Natural killer cell (primary cell): ENCODE data around the gene TMPRSS3. TPM values are rescaled to one million over a fixed set of nuclear protein-coding genes. Genes with fewer than 3 reads are reported as not detected.

ENCODE experiments used
- ATAC-seq, 3 donors: fragments of 150-1000 bp in 2 of 3; fragments of 200-7000 bp in 1 of 3; cut with Tn5 transposase; 1 replicate in 1 of 3; 2 replicates in 2 of 3; pipeline ENCODE4 v1.10.0; 2021; ENCODE audit warnings: mild to moderate bottlenecking in 2 of 3, moderate library complexity in 2 of 3
- DNase-seq, 2 donors: peaks; one replicate each; pipeline versions ENCODE4 v3.0.0 to v3.0.0-alpha.2; 2013 to 2021; ENCODE audit warnings: mixed read lengths in 1 of 2
- H3K27ac ChIP-seq: one replicate; pipeline ENCODE4 v1.5.1; 2013; ENCODE audit warnings: mild to moderate bottlenecking, low read length
- H3K27me3 ChIP-seq: one replicate; pipeline ENCODE4 v1.6.1; 2013; ENCODE audit warnings: low read length; ENCODE audit not compliant: control insufficient read depth, insufficient read depth
- H3K36me3 ChIP-seq: one replicate; pipeline ENCODE4 v1.6.1; 2013; ENCODE audit warnings: low read length; ENCODE audit not compliant: control insufficient read depth, insufficient read depth
- H3K4me1 ChIP-seq: one replicate; pipeline ENCODE4 v1.6.1; 2013; ENCODE audit warnings: low read length; ENCODE audit not compliant: control insufficient read depth, insufficient read depth
- H3K4me3 ChIP-seq: one replicate; pipeline ENCODE4 v1.5.1; 2013; ENCODE audit warnings: low read length
- H3K9me3 ChIP-seq: one replicate; pipeline ENCODE4 v1.6.1; 2013; ENCODE audit warnings: low read length; ENCODE audit not compliant: control insufficient read depth, insufficient read depth
- H3K27ac Mint-ChIP-seq, 2 donors: one replicate each; pipeline ENCODE4 v1.8.0; 2022; ENCODE audit warnings: mild to moderate bottlenecking in 2 of 2, mixed read lengths in 2 of 2, moderate library complexity in 1 of 2
- H3K27me3 Mint-ChIP-seq, 2 donors: one replicate each; pipeline ENCODE4 v1.8.0; 2022; ENCODE audit warnings: low read depth in 2 of 2, mixed read lengths in 2 of 2
- H3K36me3 Mint-ChIP-seq: one replicate; pipeline ENCODE4 v1.8.0; 2022; ENCODE audit warnings: mixed read lengths
- H3K4me1 Mint-ChIP-seq, 2 donors: one replicate each; pipeline ENCODE4 v1.8.0; 2022; ENCODE audit warnings: mixed read lengths in 2 of 2
- H3K4me3 Mint-ChIP-seq: one replicate; pipeline ENCODE4 v1.8.0; 2022; ENCODE audit warnings: mild to moderate bottlenecking, moderate library complexity, mixed read lengths
- H3K9me3 Mint-ChIP-seq, 2 donors: one replicate each; pipeline ENCODE4 v1.8.0; 2022; ENCODE audit warnings: mixed read lengths in 2 of 2
- CTCF ChIP-seq: fragments of 200-600 bp; IDR thresholded peaks from one replicate; pipeline ENCODE4 v1.8.0; 2022; ENCODE audit warnings: antibody characterized with exemption
- WGBS: methylation state at CpG from one replicate; pipeline ENCODE4 v1.1.7; 2013; ENCODE audit warnings: missing lambda C conversion rate; ENCODE audit not compliant: insufficient coverage; 5-methylcytosine and 5-hydroxymethylcytosine counted together
- intact Hi-C: fragments of 100-400 bp; cut with micrococcal nuclease; formaldehyde crosslinking; loops from one replicate; pipeline ENCODE4 v1.14.2; 2022
- total RNA-seq, 4 donors: library from RNA; stranded (reverse); fragments of 120-200 nt in 1 of 4; gene quantifications; one replicate each; pipeline versions ENCODE4 v1.2.3 to v1.2.4, GENCODE V29; 2013 to 2022

Gene TMPRSS3
- total RNA-seq, 3 donors from 2014 or later (not counting 1 experiment from before 2014, with no cell fraction given) = 0.25 TPM; not detected in 2

DNA sequence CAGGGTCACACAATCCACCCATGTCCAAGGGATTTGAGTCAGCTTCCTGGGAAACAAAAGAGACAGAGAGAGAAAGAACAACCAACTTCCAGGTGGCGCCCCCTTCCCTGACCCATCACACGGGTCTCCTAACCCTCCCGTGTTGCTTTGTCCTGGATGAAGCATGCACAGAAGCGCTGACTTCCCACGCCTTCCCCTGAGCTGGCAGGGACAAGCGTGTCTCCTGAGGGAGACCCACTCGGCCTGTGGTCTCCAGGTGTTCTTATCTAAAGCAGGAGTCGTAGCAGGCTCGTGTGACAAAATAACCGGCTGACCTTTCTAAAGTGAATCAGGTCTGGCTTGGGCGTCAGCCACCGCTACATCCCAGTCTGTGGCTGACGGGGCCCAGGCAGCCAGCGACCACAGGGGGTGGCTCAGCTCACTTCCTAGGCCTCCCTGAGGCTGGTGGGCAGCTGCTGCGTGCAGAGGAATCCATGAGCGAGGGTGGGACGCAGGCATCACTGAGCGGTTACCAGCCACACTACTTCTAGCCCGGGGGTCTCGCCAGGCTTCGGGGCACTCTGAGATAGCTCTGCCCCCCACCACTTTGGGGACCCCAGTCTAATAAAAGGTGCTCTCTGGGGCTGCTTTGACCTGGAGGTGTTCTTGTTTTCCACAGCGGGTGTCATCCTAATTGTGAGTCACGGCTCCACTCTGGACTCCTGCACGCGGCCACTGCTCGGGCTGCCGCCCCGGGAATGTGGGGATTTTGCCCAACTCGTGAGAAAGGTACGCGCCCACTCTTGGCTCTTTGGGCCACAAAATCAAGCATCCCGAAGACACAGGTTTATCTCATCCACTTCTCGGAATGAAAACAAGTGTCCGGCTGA, 48.3 kb upstream of the TMPRSS3 start:
- H3K4me3 Mint-ChIP-seq = no peak overlapping the region
- H3K36me3 Mint-ChIP-seq = no peaks in the 10 kb centered on the region
- no peak overlapping the region for H3K4me3 ChIP-seq
- TF ChIP-seq CTCF = no peak
- H3K27me3 Mint-ChIP-seq = peaks cover 70 to 80% of the 10 kb centered on the region in 2 donors
- no peak for ATAC-seq
- H3K27ac ChIP-seq = no peak overlapping the region
- H3K4me1 ChIP-seq = peaks cover 11% of the 10 kb centered on the region
- intact Hi-C loops = no loop called here
- 85% methylated on average over 34 of the region's 34 CpGs for WGBS
- H3K27me3 ChIP-seq = peaks cover 5% of the 10 kb centered on the region
- no peaks in the 10 kb centered on the region for H3K9me3 ChIP-seq
- H3K4me1 Mint-ChIP-seq = peaks cover 4 to 15% of the 10 kb centered on the region in 2 donors
- no peak for DNase-seq
- H3K27ac Mint-ChIP-seq = no peak overlapping the region
- no peaks in the 10 kb centered on the region for H3K36me3 ChIP-seq
- no peaks in the 10 kb centered on the region for H3K9me3 Mint-ChIP-seq

DNA sequence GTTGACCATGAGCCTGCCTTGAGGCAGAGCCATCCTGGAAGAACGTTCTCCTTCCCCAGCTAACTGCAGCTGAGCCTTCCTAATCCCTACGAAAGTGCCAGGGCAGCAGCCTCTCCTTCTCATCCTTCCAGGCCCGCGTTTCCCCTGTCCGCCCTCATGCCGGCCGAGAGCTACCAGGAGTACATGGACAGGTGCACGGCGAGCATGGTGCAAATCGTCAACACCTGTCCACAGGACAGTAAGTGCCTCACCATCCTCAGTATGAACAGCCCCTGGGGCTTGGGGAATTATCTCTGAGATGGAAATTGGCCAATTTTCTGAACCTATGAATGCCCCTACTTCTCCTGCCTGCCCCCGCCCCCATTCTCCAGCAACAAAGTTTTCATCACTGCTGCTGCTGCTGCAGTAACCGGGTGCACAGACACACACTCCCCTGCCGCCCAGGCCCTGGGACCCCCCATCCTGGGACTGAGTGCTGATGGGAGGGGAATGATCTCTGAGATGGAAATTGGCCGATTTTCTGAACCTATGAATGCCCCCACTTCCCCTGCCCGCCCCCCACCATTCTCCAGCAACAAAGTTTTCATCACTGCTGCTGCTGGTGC, 47.4 kb upstream of the TMPRSS3 start:
- TF ChIP-seq CTCF = no peak
- ATAC-seq = no peak
- Histone ChIP-seq H3K27me3 (peaks cover 9% of the 10 kb centered on the region), H3K4me3 (no peak overlapping the region), H3K9me3 (no peaks in the 10 kb centered on the region), H3K4me1 (peaks cover 14% of the 10 kb centered on the region), H3K27ac (no peak overlapping the region), H3K36me3 (no peaks in the 10 kb centered on the region)
- Mint-ChIP-seq H3K36me3 (no peaks in the 10 kb centered on the region), H3K9me3 (no peaks in the 10 kb centered on the region), H3K27ac (no peak overlapping the region), H3K27me3 (peaks cover 68 to 80% of the 10 kb centered on the region in 2 donors), H3K4me3 (no peak overlapping the region), H3K4me1 (peaks cover 7 to 24% of the 10 kb centered on the region in 2 donors)
- DNase-seq = no peak
- intact Hi-C loops = no loop called here
- 93% methylated on average over 13 of the region's 15 CpGs for WGBS

GRCh38 chr21:42441963-42442362, 46.1 kb upstream of the TMPRSS3 start:
- no peak overlapping the region for H3K4me3 ChIP-seq
- no peak for DNase-seq
- Mint-ChIP-seq H3K4me3 (no peak overlapping the region), H3K27me3 (peaks cover 75 to 79% of the 10 kb centered on the region in 2 donors), H3K9me3 (no peaks in the 10 kb centered on the region), H3K27ac (no peak overlapping the region), H3K36me3 (no peaks in the 10 kb centered on the region), H3K4me1 (peaks cover 7 to 28% of the 10 kb centered on the region in 2 donors)
- TF ChIP-seq CTCF = no peak
- no peaks in the 10 kb centered on the region for H3K36me3 ChIP-seq
- peaks cover 2% of the 10 kb centered on the region for H3K9me3 ChIP-seq
- peaks cover 14% of the 10 kb centered on the region for H3K4me1 ChIP-seq
- H3K27ac ChIP-seq = no peak overlapping the region
- no peak for ATAC-seq
- H3K27me3 ChIP-seq = peaks cover 11% of the 10 kb centered on the region
- intact Hi-C loops = no loop called here
- WGBS = 83% methylated on average over 6 of the region's 6 CpGs
